GM12878 (cell line): ENCODE data around the gene SYNGR3. TPM values are rescaled to one million over a fixed set of nuclear protein-coding genes. Genes with fewer than 3 reads are reported as not detected.

ENCODE experiments used
- ATAC-seq: fragments of 200-7000 bp; cut with Tn5 transposase; 3 replicates; pipeline ENCODE4 v1.9.1; 2020; ENCODE audit warnings: mild to moderate bottlenecking, moderate library complexity
- BruUV-seq: library from RNA; stranded (reverse); fragments of 400-500 nt; replicated peaks from 2 replicates; lab custom pipeline; 2021; lab: Mats Ljungman, UMichigan
- CTCF ChIA-PET: fragments of 300-600 bp; sonication (Branson Sonifier 250); formaldehyde crosslinking; extraction: SDS; loops from one replicate; lab custom pipeline; 2021; ENCODE audit warnings: inconsistent platforms; lab: Yijun Ruan, JAX
- POLR2A ChIA-PET: fragments of 350-600 bp; formaldehyde crosslinking; extraction: SDS; loops from one replicate; lab custom pipeline; 2021; ENCODE audit warnings: inconsistent platforms; lab: Charles Lee
- RAD21 ChIA-PET: fragments of 300-600 bp; sonication (Branson Sonifier 250); formaldehyde crosslinking; loops from one replicate; lab custom pipeline; 2023; ENCODE audit warnings: antibody characterized with exemption; ENCODE audit not compliant: unreplicated experiment; lab: Charles Lee
- SMC1A ChIA-PET: fragments of 300-600 bp; sonication (Branson Sonifier 250); formaldehyde crosslinking; loops from one replicate; lab custom pipeline; 2023; ENCODE audit not compliant: unreplicated experiment, uncharacterized antibody; lab: Charles Lee
- DNase-seq: peaks from one replicate; pipeline ENCODE4 v3.0.0-alpha.2; 2011; ENCODE audit warnings: low read depth, low spot score
- FAIRE-seq: peaks from 3 replicates; lab custom pipeline; 2011; peaks lifted over from hg19 to GRCh38; lab: Jason Lieb, UNC
- H2AFZ ChIP-seq: 2 replicates; pipeline ENCODE4 v1.6.0; 2011; ENCODE audit warnings: low read depth, low read length, control low read depth; ENCODE audit not compliant: control insufficient read depth
- H3K27ac ChIP-seq: 2 replicates; pipeline ENCODE4 v1.5.1; 2011; ENCODE audit warnings: control low read depth; ENCODE audit not compliant: control insufficient read depth, insufficient read depth
- H3K27me3 ChIP-seq, 2 experiments: replicated peaks in 1 of 2; 2 replicates each; pipeline versions ENCODE4 v1.6.0 to v1.6.1; 2011; ENCODE audit warnings: low read length in 1 of 2; ENCODE audit not compliant: control insufficient read depth in 2 of 2, insufficient read depth in 2 of 2
- H3K36me3 ChIP-seq, 2 experiments: 2 replicates each; pipeline ENCODE4 v1.5.1; 2011; ENCODE audit warnings: low read length in 1 of 2; ENCODE audit not compliant: control insufficient read depth in 2 of 2, insufficient read depth in 2 of 2
- H3K4me1 ChIP-seq: 2 replicates; pipeline ENCODE4 v1.6.1; 2011; ENCODE audit warnings: mild to moderate bottlenecking, low read length, moderate library complexity, mixed read lengths; ENCODE audit not compliant: control insufficient read depth, insufficient read depth
- H3K4me2 ChIP-seq: 2 replicates; pipeline ENCODE4 v1.6.0; 2011; ENCODE audit warnings: control low read depth; ENCODE audit not compliant: control insufficient read depth, insufficient read depth
- H3K4me3 ChIP-seq: fragments of 200-600 bp; sonication (generic); 2 replicates; pipeline ENCODE4 v1.5.1; 2016
- H3K79me2 ChIP-seq: 2 replicates; pipeline ENCODE4 v1.6.0; 2011; ENCODE audit warnings: low read length; ENCODE audit not compliant: control insufficient read depth, insufficient read depth
- H3K9ac ChIP-seq: 2 replicates; pipeline ENCODE4 v1.8.0; 2011; ENCODE audit warnings: low read length, control low read depth, mixed read lengths; ENCODE audit not compliant: control insufficient read depth, insufficient read depth
- H3K9me3 ChIP-seq: replicated peaks from 3 replicates; pipeline ENCODE4 v1.5.1; 2011; ENCODE audit warnings: mild to moderate bottlenecking, low read length; ENCODE audit not compliant: control insufficient read depth, insufficient read depth
- H4K20me1 ChIP-seq: 2 replicates; pipeline ENCODE4 v1.6.0; 2011; ENCODE audit not compliant: control insufficient read depth, insufficient read depth
- BMI1 ChIP-seq: fragments of 450-650 bp; IDR thresholded peaks from 2 replicates; pipeline ENCODE4 v1.6.1; 2016; ENCODE audit warnings: mild to moderate bottlenecking, moderate library complexity, borderline replicate concordance
- EGR1 ChIP-seq, 2 experiments: IDR thresholded peaks; 1 replicate in 1 of 2; 2 replicates in 1 of 2; pipeline ENCODE4 v1.6.1; 2011 to 2012; ENCODE audit warnings: low read depth in 2 of 2, low read length in 2 of 2, borderline replicate concordance in 1 of 2, mild to moderate bottlenecking in 1 of 2, moderate library complexity in 1 of 2
- HDGF ChIP-seq: fragments of 450-650 bp; IDR thresholded peaks from 2 replicates; pipeline ENCODE4 v1.6.1; 2016; ENCODE audit warnings: antibody characterized with exemption
- JUND ChIP-seq: IDR thresholded peaks from 2 replicates; pipeline ENCODE4 v1.6.1; 2012; ENCODE audit warnings: low read depth, mild to moderate bottlenecking, low read length, improper control_type of control experiment, moderate library complexity
- KLF5 ChIP-seq: fragments of 450-650 bp; IDR thresholded peaks from 2 replicates; pipeline ENCODE4 v1.6.1; 2014; ENCODE audit warnings: mild to moderate bottlenecking; ENCODE audit not compliant: partially characterized antibody
- LARP7 ChIP-seq: fragments of 450-650 bp; IDR thresholded peaks from 2 replicates; pipeline ENCODE4 v1.6.1; 2017; ENCODE audit warnings: mild to moderate bottlenecking
- PAX5 ChIP-seq: IDR thresholded peaks from 2 replicates; pipeline ENCODE4 v1.6.1; 2011; ENCODE audit warnings: low read depth, low read length, borderline replicate concordance
- PBX3 ChIP-seq: IDR thresholded peaks from 2 replicates; pipeline ENCODE4 v1.6.1; 2011; ENCODE audit warnings: mild to moderate bottlenecking, low read depth, low read length, moderate library complexity; ENCODE audit not compliant: insufficient replicate concordance
- PKNOX1 ChIP-seq: fragments of 450-650 bp; IDR thresholded peaks from 2 replicates; pipeline ENCODE4 v1.6.1; 2016; ENCODE audit warnings: mild to moderate bottlenecking
- POU2F2 ChIP-seq: IDR thresholded peaks from 3 replicates; pipeline ENCODE4 v1.6.1; 2011; ENCODE audit warnings: low read depth, mild to moderate bottlenecking, low read length, borderline replicate concordance
- RB1 ChIP-seq: fragments of 450-650 bp; formaldehyde crosslinking; IDR thresholded peaks from 2 replicates; pipeline ENCODE4 v1.6.1; 2017; ENCODE audit warnings: mild to moderate bottlenecking, borderline replicate concordance
- SMC3 ChIP-seq: IDR thresholded peaks from 2 replicates; pipeline ENCODE4 v1.6.1; 2011; ENCODE audit warnings: low read length, improper control_type of control experiment, borderline replicate concordance
- SREBF1 ChIP-seq: IDR thresholded peaks from 2 replicates; pipeline ENCODE4 v1.6.1; 2012; ENCODE audit warnings: mild to moderate bottlenecking, low read length
- SREBF2 ChIP-seq: IDR thresholded peaks from 2 replicates; pipeline ENCODE4 v1.6.1; 2012; ENCODE audit warnings: mild to moderate bottlenecking, low read length
- STAT1 ChIP-seq: fragments of 450-650 bp; conservative IDR thresholded peaks from 2 replicates; pipeline ENCODE4 v1.6.1; 2014; ENCODE audit warnings: antibody characterized with exemption, mild to moderate bottlenecking
- STAT3 ChIP-seq: IDR thresholded peaks from 2 replicates; pipeline ENCODE4 v1.6.1; 2011; ENCODE audit warnings: low read depth, low read length, improper control_type of control experiment
- TCF12 ChIP-seq: IDR thresholded peaks from 2 replicates; pipeline ENCODE4 v1.6.1; 2011; ENCODE audit warnings: low read depth, mild to moderate bottlenecking, low read length
- ZNF592 ChIP-seq: fragments of 450-650 bp; IDR thresholded peaks from 2 replicates; pipeline ENCODE4 v1.6.1; 2017; ENCODE audit warnings: mild to moderate bottlenecking, moderate library complexity
- WGBS: methylation state at CpG from one replicate; pipeline ENCODE4 v1.1.6; 2016; ENCODE audit warnings: low lambda C conversion rate; ENCODE audit not compliant: insufficient replicate concordance, insufficient coverage; ENCODE audit errors: missing lambda C conversion rate; 5-methylcytosine and 5-hydroxymethylcytosine counted together
- in situ Hi-C: fragments of 300-500 bp; cut with MboI; formaldehyde crosslinking; loops from 9 replicates; pipeline ENCODE4 v1.14.3; 2018; ENCODE audit warnings: mixed read lengths
- intact Hi-C: fragments of 100-400 bp; cut with micrococcal nuclease; formaldehyde crosslinking; loops from one replicate; pipeline ENCODE4 v1.14.2; 2022; ENCODE audit not compliant: unreplicated experiment
- polyA plus RNA-seq, 11 experiments: library from polyadenylated mRNA; depleted of rRNA in 4 of 11; unstranded in 6 of 11; stranded (reverse) in 5 of 11; fragments of >200 nt; fragmentation: Nextera tagmentation in 4 of 11; fragmentation: Illumina TruSeq in 1 of 11; extraction: Ambion mirVana in 4 of 11; extraction: Trizol in 1 of 11; gene quantifications; 1 replicate in 1 of 11; 2 replicates in 10 of 11; pipeline versions ENCODE4 v1.2.1 to v1.2.3, GENCODE V29; 2011 to 2016; ENCODE audit warnings: inconsistent platforms in 2 of 11, missing spikeins in 2 of 11, low read depth in 1 of 11
- total RNA-seq, 4 experiments: library from RNA; depleted of rRNA in 3 of 4; stranded (reverse); fragments of >200 nt in 3 of 4; fragmentation: Illumina TruSeq in 1 of 4; extraction: Trizol in 1 of 4; gene quantifications; 2 replicates each; pipeline versions ENCODE4 v1.2.1 to v1.2.3, GENCODE V29; 2013 to 2021

The SYNGR3 gene
- total and polyA plus RNA-seq, 10 of the 15 experiments (the other 5 are each of a cell fraction or from before 2014, with no cell fraction given) = 1.2 to 18.1 (median 6.6) TPM

GRCh38 chr16:1991135-1991551, 1.4 kb downstream of the SYNGR3 start (continued):
- TF ChIP-seq HDGF (no peak), EGR1 (IDR thresholded peaks at IDR 0.05; ENCODE audit: borderline replicate concordance in 1 of 2, low read depth in 2 of 2, low read length in 2 of 2) (0 out of 3 replicates have a peak, but pooled peaks of 1 of the 2 experiments have one; percentile 10), STAT3 (no peak), PBX3 (peak; percentile 68), JUND (no peak), SREBF1 (no peak)

- Histone ChIP-seq H3K36me3 (peaks cover 0 to 2% of the 10 kb centered on the region in 2 experiments; a peak in 2 of 4 replicates), H3K9me3 (peaks cover 1% of the 10 kb centered on the region; the same call in 1 of the 3 replicates), H4K20me1 (no peaks in the 10 kb centered on the region), H3K9ac (peak overlapping the region; percentile 36), H3K79me2 (no peaks in the 10 kb centered on the region), H3K4me3 (peak overlapping the region; percentile 65; the same call in 1 of the 2 replicates), H3K4me1 (peaks cover 26% of the 10 kb centered on the region), H2AFZ (peak overlapping the region; percentile 3), H3K27me3 (no peaks in the 10 kb centered on the region), H3K4me2 (peak overlapping the region; percentile 98), H3K27ac (peak overlapping the region; percentile 27; the same call in 1 of the 2 replicates)
- TSS peak; percentile 97 for BruUV-seq
- ChIA-PET SMC1A (no interaction called here), POLR2A (interaction anchor here (1.0 to 3.3 kb wide), 8 partner anchors 10 to 314 kb away, joined by 3 to 18 read pairs (median 10); partner anchors contain the start of genes NOXO1, RNF151, RPS2 and TBL3), CTCF (interaction anchor here (0.9 to 6.5 kb wide), 4 partner anchors 10 to 27 kb away, joined by 3 to 54 read pairs (median 4); partner anchors contain the start of genes NOXO1, RNF151 and RPS2), RAD21 (interaction anchor here (0.9 to 1.9 kb wide), 4 partner anchors 10 to 27 kb away, joined by 3 to 12 read pairs (median 4); partner anchors contain the start of genes NOXO1 and RPS2)
- in situ Hi-C loops (no loop called here), intact Hi-C loops (no loop called here)
- ATAC-seq (no peak), DNase-seq (no peak), FAIRE-seq (no peak)
- WGBS = 1% methylated on average over 22 of the region's 22 CpGs
- TF ChIP-seq PKNOX1 (peak; percentile 33), LARP7 (peak; percentile 87), SMC3 (no peak), PAX5 (no peak), BMI1 (no peak), POU2F2 (no peak), TCF12 (no peak), KLF5 (no peak), SREBF2 (no peak), RB1 (0 out of 2 replicates have a peak, but pooled peaks have one; percentile 52), STAT1 (0 out of 2 replicates have a peak, but pooled peaks have one; percentile 52), ZNF592 (no peak)
These were observed 1.8 kb downstream of the SYNGR3 start for GRCh38 chr16:1991588-1991947.
